Smooth muscle cell (in vitro differentiated cells): ENCODE data around the gene PRICKLE1. TPM values are rescaled to one million over a fixed set of nuclear protein-coding genes. Genes with fewer than 3 reads are reported as not detected.

Experiments
- DNase-seq: peaks from one replicate; lab custom pipeline; 2025; ENCODE audit not compliant: unreplicated experiment; lab: John Stamatoyannopoulos, UW
- H2AFZ ChIP-seq: fragments of 200-600 bp; sonication (generic); 2 replicates; pipeline ENCODE4 v1.6.0; 2016; ENCODE audit warnings: antibody characterized with exemption, low read depth, mild to moderate bottlenecking
- H3F3A ChIP-seq: fragments of 200-600 bp; sonication (generic); 2 replicates; pipeline ENCODE4 v1.6.0; 2017; ENCODE audit warnings: antibody characterized with exemption, low read depth
- H3K27ac ChIP-seq: fragments of 200-600 bp; sonication (generic); 2 replicates; pipeline ENCODE4 v1.5.1; 2016; ENCODE audit warnings: low read depth, mild to moderate bottlenecking
- H3K27me3 ChIP-seq: fragments of 200-600 bp; sonication (generic); 2 replicates; pipeline ENCODE4 v1.6.1; 2016; ENCODE audit warnings: low read depth, mild to moderate bottlenecking
- H3K36me3 ChIP-seq: fragments of 200-600 bp; sonication (generic); 2 replicates; pipeline ENCODE4 v1.5.1; 2016; ENCODE audit warnings: low read depth
- H3K4me1 ChIP-seq: fragments of 200-600 bp; sonication (generic); 2 replicates; pipeline ENCODE4 v1.5.1; 2016; ENCODE audit warnings: low read depth
- H3K4me2 ChIP-seq: fragments of 200-600 bp; sonication (generic); 2 replicates; pipeline ENCODE4 v1.6.0; 2016; ENCODE audit warnings: mild to moderate bottlenecking
- H3K4me3 ChIP-seq: fragments of 200-600 bp; sonication (generic); 2 replicates; pipeline ENCODE4 v1.5.1; 2016; ENCODE audit warnings: mild to moderate bottlenecking
- H3K79me2 ChIP-seq: fragments of 200-600 bp; sonication (generic); 2 replicates; pipeline ENCODE4 v1.6.0; 2016; ENCODE audit warnings: low read depth, mild to moderate bottlenecking
- H3K9ac ChIP-seq: fragments of 200-600 bp; sonication (generic); 2 replicates; pipeline ENCODE4 v1.6.0; 2016; ENCODE audit warnings: low read depth
- H3K9me3 ChIP-seq: fragments of 200-600 bp; sonication (generic); replicated peaks from 2 replicates; pipeline ENCODE4 v1.5.1; 2016; ENCODE audit warnings: low read depth
- H4K20me1 ChIP-seq: fragments of 200-600 bp; sonication (generic); 2 replicates; pipeline ENCODE4 v1.6.0; 2016; ENCODE audit warnings: low read depth
- CTCF ChIP-seq: fragments of 200-600 bp; sonication (generic); IDR thresholded peaks from 2 replicates; pipeline ENCODE4 v1.5.1; 2017; ENCODE audit warnings: borderline replicate concordance, mild to moderate bottlenecking, antibody characterized with exemption; ENCODE audit not compliant: insufficient read depth, poor library complexity, severe bottlenecking
- WGBS: methylation state at CpG from one replicate; pipeline ENCODE4 v1.1.7; 2016; ENCODE audit warnings: low lambda C conversion rate; 5-methylcytosine and 5-hydroxymethylcytosine counted together
- polyA plus RNA-seq: library from polyadenylated mRNA; unstranded; fragments of >200 nt; fragmentation: Nextera tagmentation; extraction: Ambion mirVana; gene quantifications from 2 replicates; pipeline ENCODE4 v1.2.1, GENCODE V29; 2016
- total RNA-seq: library from RNA; depleted of rRNA; stranded (reverse); fragments of >200 nt; gene quantifications from 2 replicates; pipeline ENCODE4 v1.2.3, GENCODE V29; 2014

PRICKLE1 gene
- total and polyA plus RNA-seq, 2 experiments from 2014 or later, result 45.7 to 55.4 TPM

- Histone ChIP-seq H3F3A (peaks cover 20% of the 10 kb centered on the region), H3K4me1 (peaks cover 4% of the 10 kb centered on the region), H3K27ac (peak overlapping the region; percentile 86), H3K79me2 (no peaks in the 10 kb centered on the region), H4K20me1 (no peaks in the 10 kb centered on the region), H3K9ac (peak overlapping the region; percentile 43), H3K4me3 (no peak overlapping the region), H2AFZ (peak overlapping the region; percentile 17), H3K27me3 (no peaks in the 10 kb centered on the region), H3K4me2 (peak overlapping the region; percentile 61), H3K36me3 (no peaks in the 10 kb centered on the region), H3K9me3 (no peaks in the 10 kb centered on the region)
- no peak for DNase-seq
- WGBS, result 41% methylated on average over 11 of the region's 11 CpGs
- TF ChIP-seq CTCF, result no peak
Measured at GRCh38 chr12:42608196-42608825, 18.8 kb upstream of the PRICKLE1 start.

GRCh38 chr12:42607584-42608058 lies 18.1 kb upstream of the PRICKLE1 start:
- H3K4me1 ChIP-seq, result peaks cover 11% of the 10 kb centered on the region
- H3K27me3 ChIP-seq, result no peaks in the 10 kb centered on the region
- no peak for DNase-seq
- peaks cover 20% of the 10 kb centered on the region for H3F3A ChIP-seq
- no peaks in the 10 kb centered on the region for H3K79me2 ChIP-seq
- H3K9ac ChIP-seq, result peak overlapping the region; percentile 43
- H3K27ac ChIP-seq, result peak overlapping the region; percentile 86
- H3K4me3 ChIP-seq, result no peak overlapping the region
- no peaks in the 10 kb centered on the region for H4K20me1 ChIP-seq
- H2AFZ ChIP-seq, result peak overlapping the region; percentile 17
- H3K36me3 ChIP-seq, result no peaks in the 10 kb centered on the region
- H3K4me2 ChIP-seq, result peak overlapping the region; percentile 61
- H3K9me3 ChIP-seq, result no peaks in the 10 kb centered on the region
- TF ChIP-seq CTCF, result no peak
- 82% methylated on average over 5 of the region's 5 CpGs for WGBS

- Histone ChIP-seq H4K20me1 (no peaks in the 10 kb centered on the region), H3K27ac (peak overlapping the region; percentile 86), H3K36me3 (no peaks in the 10 kb centered on the region), H3K9ac (no peak overlapping the region), H3K27me3 (no peaks in the 10 kb centered on the region), H3K9me3 (no peaks in the 10 kb centered on the region), H3K4me2 (peak overlapping the region; percentile 17), H2AFZ (peak overlapping the region; percentile 36), H3K4me3 (no peak overlapping the region), H3F3A (peaks cover 20% of the 10 kb centered on the region), H3K79me2 (no peaks in the 10 kb centered on the region), H3K4me1 (peaks cover 15% of the 10 kb centered on the region)
- DNase-seq, result no peak
- TF ChIP-seq CTCF, result no peak
- WGBS, result 70% methylated on average over 1 of the region's 1 CpG
Measured at GRCh38 chr12:42606471-42606870, 16.9 kb upstream of the PRICKLE1 start.

- Histone ChIP-seq H3K4me1 (peaks cover 15% of the 10 kb centered on the region), H3K79me2 (no peaks in the 10 kb centered on the region), H3K27me3 (no peaks in the 10 kb centered on the region), H3F3A (peaks cover 20% of the 10 kb centered on the region), H3K4me3 (no peak overlapping the region), H3K27ac (peak overlapping the region; percentile 86), H3K9ac (no peak overlapping the region), H3K4me2 (peak overlapping the region; percentile 25), H3K9me3 (no peaks in the 10 kb centered on the region), H4K20me1 (no peaks in the 10 kb centered on the region), H3K36me3 (no peaks in the 10 kb centered on the region), H2AFZ (no peak overlapping the region)
- DNase-seq, result no peak
- TF ChIP-seq CTCF, result no peak
Measured at GRCh38 chr12:42605685-42606084, 16.1 kb upstream of the PRICKLE1 start.
